ENCODE data around the gene GABBR2. TPM values are rescaled to one million over a fixed set of nuclear protein-coding genes. Genes with fewer than 3 reads are reported as not detected.

GABBR2 gene
- total and polyA plus RNA-seq, 9 of the 15 experiments (the other 6 are each of a cell fraction or from before 2014, with no cell fraction given): 0.15 to 1.9 (median 0.32) TPM

- intact Hi-C loops (cut with micrococcal nuclease): no loop called here
- Histone ChIP-seq H3K9ac (ENCODE audit: insufficient read depth in 1 of 2, low read depth in 2 of 2, low read length in 2 of 2) (no peak overlapping the region), H3K4me2 (ENCODE audit: insufficient read depth, low read length) (no peak overlapping the region), H3K27me3 (ENCODE audit: control insufficient read depth in 2 of 2, insufficient read depth in 2 of 2, low read length in 2 of 2) (no peaks in the 10 kb centered on the region), H3K36me3 (ENCODE audit: control insufficient read depth, insufficient read depth, low read length) (no peaks in the 10 kb centered on the region), H3K4me3 (no peak overlapping the region), H3K9me3 (replicated peaks; ENCODE audit: control insufficient read depth, insufficient read depth, low read depth, low read length) (no peaks in the 10 kb centered on the region), H3K4me1 (replicated peaks in 1 of 2; ENCODE audit: control insufficient read depth in 2 of 2, insufficient read depth in 2 of 2, low read length in 2 of 2) (no peaks in the 10 kb centered on the region; a peak in 1 of 5 replicates), H3K79me2 (ENCODE audit: control insufficient read depth, insufficient read depth, low read length) (no peaks in the 10 kb centered on the region), H4K20me1 (replicated peaks; ENCODE audit: control insufficient read depth, insufficient read depth, low read length) (no peaks in the 10 kb centered on the region), H2AFZ (ENCODE audit: low read depth, low read length) (no peak overlapping the region), H3K9me1 (ENCODE audit: control insufficient read depth, insufficient read depth, low read length) (no peaks in the 10 kb centered on the region), H3K27ac (ENCODE audit: extremely low read depth, low read depth, low read length) (no peak overlapping the region)
- POLR2A ChIA-PET: interaction anchor here (0.6 kb wide), 1 partner anchor 326 kb away, joined by 3 read pairs; no protein-coding TSS in a partner anchor
- no TSS peak for BruUV-seq (replicated peaks)
- FAIRE-seq (no peak), ATAC-seq (no peak), DNase-seq (ENCODE audit: extremely low read depth in 1 of 4, low spot score in 3 of 4) (no peak)
- CTCF ChIA-PET (ENCODE audit: low intra/inter-chr PET ratio): interaction anchor here (0.7 kb wide), 1 partner anchor 691 kb away, joined by 5 read pairs; no protein-coding TSS in a partner anchor
- in situ Hi-C loops (cut with MboI): no loop called here
- WGBS (ENCODE audit: insufficient coverage, low coverage, missing lambda C conversion rate): 64% methylated on average over 11 of the region's 11 CpGs
- TF ChIP-seq KLF10 (CRISPR knock-in tag; IDR thresholded peaks at IDR 0.05) (no peak), AFF4 (CRISPR knock-in tag; IDR thresholded peaks at IDR 0.05) (no peak), ZNF695 (CRISPR knock-in tag; IDR thresholded peaks at IDR 0.05) (no peak), ATF1 (CRISPR knock-in tag; IDR thresholded peaks at IDR 0.05) (no peak), ATF1 (tag; IDR thresholded peaks at IDR 0.05) (no peak), CGGBP1 (CRISPR knock-in tag; IDR thresholded peaks at IDR 0.05) (no peak), MCM2 (IDR thresholded peaks at IDR 0.05; ENCODE audit: low read depth) (no peak), MCM5 (IDR thresholded peaks at IDR 0.05; ENCODE audit: low read depth) (no peak)
- TF ChIP-seq, protein P1, sequence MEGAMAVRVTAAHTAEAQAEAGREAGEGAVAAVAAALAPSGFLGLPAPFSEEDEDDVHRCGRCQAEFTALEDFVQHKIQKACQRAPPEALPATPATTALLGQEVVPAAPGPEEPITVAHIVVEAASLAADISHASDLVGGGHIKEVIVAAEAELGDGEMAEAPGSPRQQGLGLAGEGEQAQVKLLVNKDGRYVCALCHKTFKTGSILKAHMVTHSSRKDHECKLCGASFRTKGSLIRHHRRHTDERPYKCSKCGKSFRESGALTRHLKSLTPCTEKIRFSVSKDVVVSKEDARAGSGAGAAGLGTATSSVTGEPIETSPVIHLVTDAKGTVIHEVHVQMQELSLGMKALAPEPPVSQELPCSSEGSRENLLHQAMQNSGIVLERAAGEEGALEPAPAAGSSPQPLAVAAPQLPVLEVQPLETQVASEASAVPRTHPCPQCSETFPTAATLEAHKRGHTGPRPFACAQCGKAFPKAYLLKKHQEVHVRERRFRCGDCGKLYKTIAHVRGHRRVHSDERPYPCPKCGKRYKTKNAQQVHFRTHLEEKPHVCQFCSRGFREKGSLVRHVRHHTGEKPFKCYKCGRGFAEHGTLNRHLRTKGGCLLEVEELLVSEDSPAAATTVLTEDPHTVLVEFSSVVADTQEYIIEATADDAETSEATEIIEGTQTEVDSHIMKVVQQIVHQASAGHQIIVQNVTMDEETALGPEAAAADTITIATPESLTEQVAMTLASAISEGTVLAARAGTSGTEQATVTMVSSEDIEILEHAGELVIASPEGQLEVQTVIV (CRISPR knock-in tag; IDR thresholded peaks at IDR 0.05; ENCODE audit: borderline replicate concordance): no peak
- TF ChIP-seq, protein P2, sequence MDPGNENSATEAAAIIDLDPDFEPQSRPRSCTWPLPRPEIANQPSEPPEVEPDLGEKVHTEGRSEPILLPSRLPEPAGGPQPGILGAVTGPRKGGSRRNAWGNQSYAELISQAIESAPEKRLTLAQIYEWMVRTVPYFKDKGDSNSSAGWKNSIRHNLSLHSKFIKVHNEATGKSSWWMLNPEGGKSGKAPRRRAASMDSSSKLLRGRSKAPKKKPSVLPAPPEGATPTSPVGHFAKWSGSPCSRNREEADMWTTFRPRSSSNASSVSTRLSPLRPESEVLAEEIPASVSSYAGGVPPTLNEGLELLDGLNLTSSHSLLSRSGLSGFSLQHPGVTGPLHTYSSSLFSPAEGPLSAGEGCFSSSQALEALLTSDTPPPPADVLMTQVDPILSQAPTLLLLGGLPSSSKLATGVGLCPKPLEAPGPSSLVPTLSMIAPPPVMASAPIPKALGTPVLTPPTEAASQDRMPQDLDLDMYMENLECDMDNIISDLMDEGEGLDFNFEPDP (CRISPR knock-in tag; IDR thresholded peaks at IDR 0.05): no peak
Observed at GRCh38 chr9:98404237-98404636, 304.5 kb downstream of the GABBR2 start.

All from K562 (cell line).